Endothelial cell of umbilical vein (primary cell): ENCODE results near the gene SMARCD2. TPM values are rescaled to one million over a fixed set of nuclear protein-coding genes. Genes with fewer than 3 reads are reported as not detected.

ENCODE experiments used
- BruUV-seq: library from RNA; stranded (reverse); fragments of 400-500 nt; replicated peaks from 2 replicates; lab custom pipeline; 2021; lab: Mats Ljungman, UMichigan
- CTCF ChIA-PET: fragments of 300-600, 350-600 bp; sonication (Branson Sonifier 250); formaldehyde crosslinking; loops from one replicate; lab custom pipeline; 2021; ENCODE audit warnings: antibody characterized with exemption, inconsistent platforms; lab: Charles Lee
- POLR2A ChIA-PET: fragments of 300-600, 350-600 bp; sonication (Branson Sonifier 250); formaldehyde crosslinking; loops from one replicate; lab custom pipeline; 2021; ENCODE audit warnings: antibody characterized with exemption, inconsistent platforms; lab: Charles Lee
- DNase-seq: peaks from one replicate; pipeline ENCODE4 v3.0.0-alpha.2; 2011; ENCODE audit warnings: low read depth, low spot score
- FAIRE-seq: peaks from 2 replicates; lab custom pipeline; 2011; peaks lifted over from hg19 to GRCh38; lab: Jason Lieb, UNC
- H2AFZ ChIP-seq: 2 replicates; pipeline ENCODE4 v1.6.0; 2012; ENCODE audit warnings: low read depth, low read length, control low read depth, inconsistent platforms
- H3K27ac ChIP-seq: 2 replicates; pipeline ENCODE4 v1.5.1; 2011; ENCODE audit warnings: low read depth, mild to moderate bottlenecking, control low read depth, low read length, moderate library complexity; ENCODE audit not compliant: insufficient read depth
- H3K27me3 ChIP-seq, 2 experiments: 2 replicates each; pipeline versions ENCODE4 v1.6.0 to v1.6.1; 2011; ENCODE audit warnings: low read length in 2 of 2, mixed read lengths in 1 of 2; ENCODE audit not compliant: control insufficient read depth in 2 of 2, insufficient read depth in 2 of 2
- H3K36me3 ChIP-seq, 2 experiments: 2 replicates in 1 of 2; 3 replicates in 1 of 2; pipeline ENCODE4 v1.5.1; 2011; ENCODE audit warnings: low read length in 2 of 2, mild to moderate bottlenecking in 1 of 2, moderate library complexity in 1 of 2; ENCODE audit not compliant: control insufficient read depth in 2 of 2, insufficient read depth in 2 of 2; ENCODE audit errors: extremely low read depth in 1 of 2
- H3K4me1 ChIP-seq: 3 replicates; pipeline ENCODE4 v1.5.1; 2011; ENCODE audit warnings: mild to moderate bottlenecking, low read length; ENCODE audit not compliant: control insufficient read depth, insufficient read depth; ENCODE audit errors: extremely low read depth
- H3K4me2 ChIP-seq: 2 replicates; pipeline ENCODE4 v1.6.1; 2011; ENCODE audit warnings: low read length, control low read depth, mixed read lengths; ENCODE audit not compliant: insufficient read depth
- H3K4me3 ChIP-seq, 3 experiments: fragments of 200-600 bp in 1 of 3; sonication (generic), shearing (Covaris generic) in 1 of 3; replicated peaks in 1 of 3; 2 replicates each; pipeline ENCODE4 v1.5.1; 2011 to 2016; ENCODE audit warnings: control low read depth in 3 of 3, low read length in 3 of 3, mild to moderate bottlenecking in 2 of 3, inconsistent platforms in 1 of 3, low read depth in 1 of 3, moderate library complexity in 1 of 3; ENCODE audit not compliant: insufficient read depth in 1 of 3
- H3K79me2 ChIP-seq: 2 replicates; pipeline ENCODE4 v1.6.0; 2012; ENCODE audit warnings: low read length, inconsistent platforms; ENCODE audit not compliant: control insufficient read depth, insufficient read depth
- H3K9ac ChIP-seq: replicated peaks from 2 replicates; pipeline ENCODE3; 2011; ENCODE audit warnings: low read length, control low read depth; ENCODE audit not compliant: insufficient read depth; ENCODE audit errors: extremely low read depth
- H3K9me1 ChIP-seq: replicated peaks from 3 replicates; pipeline ENCODE4 v1.6.0; 2011; ENCODE audit warnings: mild to moderate bottlenecking, low read length; ENCODE audit not compliant: control insufficient read depth, insufficient read depth; ENCODE audit errors: extremely low read depth
- H3K9me3 ChIP-seq: replicated peaks from 2 replicates; pipeline ENCODE4 v1.5.1; 2012; ENCODE audit warnings: low read length, inconsistent platforms; ENCODE audit not compliant: control insufficient read depth, insufficient read depth
- H4K20me1 ChIP-seq: replicated peaks from 2 replicates; pipeline ENCODE3; 2011; ENCODE audit warnings: mild to moderate bottlenecking, low read length; ENCODE audit not compliant: control insufficient read depth, insufficient read depth; ENCODE audit errors: extremely low read depth
- EZH2 ChIP-seq: IDR thresholded peaks from 2 replicates; pipeline ENCODE4 v1.6.1; 2012; ENCODE audit warnings: borderline replicate concordance, low read depth, mild to moderate bottlenecking, moderate library complexity, low read length, inconsistent platforms; ENCODE audit not compliant: severe bottlenecking
- FOS ChIP-seq: IDR thresholded peaks from 2 replicates; pipeline ENCODE4 v1.6.1; 2011; ENCODE audit warnings: mild to moderate bottlenecking, low read length, moderate library complexity, borderline replicate concordance; ENCODE audit not compliant: insufficient read depth
- GATA2 ChIP-seq: IDR thresholded peaks from 2 replicates; pipeline ENCODE4 v1.7.0; 2011; ENCODE audit warnings: low read depth, mild to moderate bottlenecking, moderate library complexity, mixed read lengths, low read length; ENCODE audit not compliant: insufficient read length, insufficient read depth
- JUN ChIP-seq: IDR thresholded peaks from 2 replicates; pipeline ENCODE4 v1.6.1; 2011; ENCODE audit warnings: borderline replicate concordance, low read depth; ENCODE audit not compliant: insufficient read length, insufficient read depth
- MYC ChIP-seq: IDR thresholded peaks from one replicate; pipeline ENCODE4 v1.6.1; 2011; ENCODE audit warnings: mild to moderate bottlenecking, low read depth, low read length
- POLR2A ChIP-seq: IDR thresholded peaks from 2 replicates; pipeline ENCODE4 v1.6.1; 2012; ENCODE audit warnings: low read depth, mild to moderate bottlenecking, control low read depth, low read length
- dilution Hi-C: fragments of 300-500 bp; cut with MboI; formaldehyde crosslinking; loops from one replicate; pipeline ENCODE4 v1.15.0; 2019; ENCODE audit warnings: low sequenced_read_pairs; ENCODE audit not compliant: extremely low pct_ligation_motif_present
- intact Hi-C: fragments of 100-400 bp; cut with micrococcal nuclease; formaldehyde crosslinking; loops from one replicate; pipeline ENCODE4 v1.10.0; 2022
- polyA plus RNA-seq, 4 experiments: library from polyadenylated mRNA; depleted of rRNA in 3 of 4; stranded (reverse) in 3 of 4; unstranded in 1 of 4; fragments of >200 nt; gene quantifications; 2 replicates each; pipeline versions ENCODE4 v1.2.1 to v1.2.3, GENCODE V29; 2011 to 2012; ENCODE audit warnings: missing spikeins in 1 of 4
- small RNA-seq: library from RNA; depleted of rRNA; stranded (forward); fragments of <200 nt; gene quantifications from one replicate; pipeline ENCODE3, GENCODE V24; 2012; ENCODE audit warnings: low replicate concordance, low read depth; ENCODE audit not compliant: insufficient read depth, insufficient read length
- total RNA-seq: library from RNA; stranded (reverse); gene quantifications from 2 replicates; pipeline ENCODE4 v1.2.3, GENCODE V29; 2021
- TF ChIP-seq, protein P1 (sequence below), 2 donors: IDR thresholded peaks; 1 replicate in 1 of 2; 2 replicates in 1 of 2; pipeline ENCODE4 v1.5.1; 2011; ENCODE audit warnings: low read length in 2 of 2, mild to moderate bottlenecking in 2 of 2, moderate library complexity in 2 of 2, control low read depth in 1 of 2, inconsistent platforms in 1 of 2, low read depth in 1 of 2; ENCODE audit not compliant: insufficient read depth in 1 of 2; ENCODE audit errors: extremely low read depth in 1 of 2
- TF ChIP-seq, protein P2 (sequence below): IDR thresholded peaks from 2 replicates; pipeline ENCODE4 v1.6.1; 2011; ENCODE audit not compliant: insufficient read depth, insufficient read length

SMARCD2 gene
- total and polyA plus RNA-seq, 2 donors (not counting 3 experiments of a cell fraction or from before 2014, with no cell fraction given) = 51.2 to 55.7 TPM

DNA sequence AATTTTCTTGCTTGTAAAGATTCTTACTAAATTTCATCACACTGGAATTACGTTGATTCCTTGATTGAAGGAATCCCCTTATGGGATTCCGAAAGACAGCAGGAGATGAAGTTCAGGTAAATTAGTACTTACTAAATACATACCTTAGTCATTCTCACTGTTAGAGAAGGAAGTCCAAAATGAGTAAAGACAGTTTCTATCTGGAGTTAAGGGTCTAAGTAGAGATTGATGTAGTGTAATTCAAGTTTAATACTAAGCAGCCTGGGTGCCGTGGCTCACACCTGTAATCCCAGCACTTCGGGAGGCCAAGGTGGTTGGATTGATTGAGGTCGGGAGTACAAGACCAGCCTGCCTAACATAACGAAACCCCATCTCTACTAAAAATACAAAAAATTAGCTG lies 59.0 kb downstream of the SMARCD2 start:
- peaks cover 3 to 13% of the 10 kb centered on the region in 2 experiments for H3K36me3 ChIP-seq

More for the DNA sequence above, 59.0 kb downstream of the SMARCD2 start:
- POLR2A ChIA-PET = no interaction called here
- no peak overlapping the region for H3K4me3 ChIP-seq
- DNase-seq (no peak), FAIRE-seq (no peak)
- H2AFZ ChIP-seq = no peak overlapping the region
- peaks cover 10% of the 10 kb centered on the region for H3K4me1 ChIP-seq
- CTCF ChIA-PET = interaction anchor here (1.0 to 1.4 kb wide), 3 partner anchors 9 to 52 kb away, joined by 3 to 7 read pairs (median 4); partner anchors contain the start of gene DDX42
- H3K9me3 ChIP-seq = no peaks in the 10 kb centered on the region
- TF ChIP-seq, protein P1, sequence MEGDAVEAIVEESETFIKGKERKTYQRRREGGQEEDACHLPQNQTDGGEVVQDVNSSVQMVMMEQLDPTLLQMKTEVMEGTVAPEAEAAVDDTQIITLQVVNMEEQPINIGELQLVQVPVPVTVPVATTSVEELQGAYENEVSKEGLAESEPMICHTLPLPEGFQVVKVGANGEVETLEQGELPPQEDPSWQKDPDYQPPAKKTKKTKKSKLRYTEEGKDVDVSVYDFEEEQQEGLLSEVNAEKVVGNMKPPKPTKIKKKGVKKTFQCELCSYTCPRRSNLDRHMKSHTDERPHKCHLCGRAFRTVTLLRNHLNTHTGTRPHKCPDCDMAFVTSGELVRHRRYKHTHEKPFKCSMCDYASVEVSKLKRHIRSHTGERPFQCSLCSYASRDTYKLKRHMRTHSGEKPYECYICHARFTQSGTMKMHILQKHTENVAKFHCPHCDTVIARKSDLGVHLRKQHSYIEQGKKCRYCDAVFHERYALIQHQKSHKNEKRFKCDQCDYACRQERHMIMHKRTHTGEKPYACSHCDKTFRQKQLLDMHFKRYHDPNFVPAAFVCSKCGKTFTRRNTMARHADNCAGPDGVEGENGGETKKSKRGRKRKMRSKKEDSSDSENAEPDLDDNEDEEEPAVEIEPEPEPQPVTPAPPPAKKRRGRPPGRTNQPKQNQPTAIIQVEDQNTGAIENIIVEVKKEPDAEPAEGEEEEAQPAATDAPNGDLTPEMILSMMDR (IDR thresholded peaks at IDR 0.05; ENCODE audit: extremely low read depth in 1 of 2, insufficient read depth in 1 of 2, low read depth in 1 of 2, low read length in 2 of 2) = no peak
- TF ChIP-seq EZH2 = no peak
- no peak for TF ChIP-seq FOS
- no peak for TF ChIP-seq JUN
- no peak for TF ChIP-seq MYC
- TF ChIP-seq POLR2A = no peak
- TF ChIP-seq, protein P2, sequence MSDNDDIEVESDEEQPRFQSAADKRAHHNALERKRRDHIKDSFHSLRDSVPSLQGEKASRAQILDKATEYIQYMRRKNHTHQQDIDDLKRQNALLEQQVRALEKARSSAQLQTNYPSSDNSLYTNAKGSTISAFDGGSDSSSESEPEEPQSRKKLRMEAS = no peak
- TF ChIP-seq GATA2 = no peak
- no peaks in the 10 kb centered on the region for H3K27me3 ChIP-seq
- H3K27ac ChIP-seq = no peak overlapping the region
- intact Hi-C loops (no loop called here), dilution Hi-C loops (no loop called here)
- BruUV-seq = no TSS peak
- no peak overlapping the region for H3K4me2 ChIP-seq
- H3K79me2 ChIP-seq = peaks cover 80% of the 10 kb centered on the region
- H3K9me1 ChIP-seq = no peaks in the 10 kb centered on the region
- peaks cover 13% of the 10 kb centered on the region for H4K20me1 ChIP-seq
- H3K9ac ChIP-seq = no peak overlapping the region

Small RNA genes within 50 kb of the gene (small RNA-seq; reads per million reads assigned to genes)
- gene AC040958.1 = not detected

Other genes starting within 250 kb of the SMARCD2 start
- gene TACO1, start 241.8 kb downstream of the SMARCD2 start, total RNA-seq = 26.1 and 31.7 TPM in 2 replicates
- 23.9 and 24.7 TPM in 2 replicates for gene TACO1, start 241.8 kb downstream of the SMARCD2 start, polyA plus RNA-seq
- 81.0 and 91.4 TPM in 2 replicates for gene MAP3K3, start 220.3 kb downstream of the SMARCD2 start, total RNA-seq
- 47.4 and 56.6 TPM in 2 replicates for gene MAP3K3, start 220.3 kb downstream of the SMARCD2 start, polyA plus RNA-seq
- gene LIMD2, start 142.6 kb downstream of the SMARCD2 start, total RNA-seq = 69.0 TPM in 2 replicates
- gene LIMD2, start 142.6 kb downstream of the SMARCD2 start, polyA plus RNA-seq = 83.9 and 99.9 TPM in 2 replicates
- 47.0 and 49.6 TPM in 2 replicates for gene STRADA, start 100.9 kb downstream of the SMARCD2 start, total RNA-seq
- gene STRADA, start 100.9 kb downstream of the SMARCD2 start, polyA plus RNA-seq = 53.6 and 55.1 TPM in 2 replicates
- gene CCDC47, start 69.1 kb downstream of the SMARCD2 start, total RNA-seq = 73.9 and 76.5 TPM in 2 replicates
- gene CCDC47, start 69.1 kb downstream of the SMARCD2 start, polyA plus RNA-seq = 13.7 and 21.7 TPM in 2 replicates
- gene DDX42, start 68.5 kb downstream of the SMARCD2 start, total RNA-seq = 111 and 124 TPM in 2 replicates
- 36.8 and 48.1 TPM in 2 replicates for gene DDX42, start 68.5 kb downstream of the SMARCD2 start, polyA plus RNA-seq
- 179 TPM in 2 replicates for gene PSMC5, start 15.3 kb downstream of the SMARCD2 start, total RNA-seq
- 170 and 236 TPM in 2 replicates for gene PSMC5, start 15.3 kb downstream of the SMARCD2 start, polyA plus RNA-seq
- gene FTSJ3, start 15.0 kb downstream of the SMARCD2 start, total RNA-seq = 50.2 and 60.2 TPM in 2 replicates
- 27.3 and 42.1 TPM in 2 replicates for gene FTSJ3, start 15.0 kb downstream of the SMARCD2 start, polyA plus RNA-seq
- not detected in 2 replicates for gene CSH2, start 31.0 kb upstream of the SMARCD2 start, total RNA-seq
- not detected in 2 replicates for gene CSH2, start 31.0 kb upstream of the SMARCD2 start, polyA plus RNA-seq
- gene GH2, start 39.3 kb upstream of the SMARCD2 start, total RNA-seq = not detected in 2 replicates
- gene GH2, start 39.3 kb upstream of the SMARCD2 start, polyA plus RNA-seq = not detected in 2 replicates
- not detected in 2 replicates for gene CSH1, start 53.9 kb upstream of the SMARCD2 start, total RNA-seq
- not detected in 2 replicates for gene CSH1, start 53.9 kb upstream of the SMARCD2 start, polyA plus RNA-seq
- gene CSHL1, start 68.6 kb upstream of the SMARCD2 start, total RNA-seq = not detected in 2 replicates
- not detected in 2 replicates for gene CSHL1, start 68.6 kb upstream of the SMARCD2 start, polyA plus RNA-seq
- not detected in 2 replicates for gene GH1, start 76.2 kb upstream of the SMARCD2 start, total RNA-seq
- not detected in 2 replicates for gene GH1, start 76.2 kb upstream of the SMARCD2 start, polyA plus RNA-seq
- gene CD79B, start 89.6 kb upstream of the SMARCD2 start, total RNA-seq = 0.60 and 2.1 TPM in 2 replicates
- 2.2 and 3.9 TPM in 2 replicates for gene CD79B, start 89.6 kb upstream of the SMARCD2 start, polyA plus RNA-seq
- gene SCN4A, start 130.2 kb upstream of the SMARCD2 start, total RNA-seq = 0.40 TPM in 1 of 2 replicates, not detected in the other
- 0.01 and 0.02 TPM in 2 replicates for gene SCN4A, start 130.2 kb upstream of the SMARCD2 start, polyA plus RNA-seq
- 0.78 and 1.2 TPM in 2 replicates for gene PRR29, start 155.7 kb upstream of the SMARCD2 start, total RNA-seq
- gene PRR29, start 155.7 kb upstream of the SMARCD2 start, polyA plus RNA-seq = 0.39 and 0.60 TPM in 2 replicates
- 514 and 586 TPM in 2 replicates for gene ICAM2, start 177.9 kb upstream of the SMARCD2 start, total RNA-seq
- gene ICAM2, start 177.9 kb upstream of the SMARCD2 start, polyA plus RNA-seq = 2,377 and 2,759 TPM in 2 replicates